Activated CD8-positive, alpha-beta T cell treated with anti-CD3 and anti-CD28 coated beads, Interleukin-2, amount 10 ng/mL, durations not matched to agents 7 days and 5 days (primary cell): ENCODE results near the gene RBMY1D. TPM values are rescaled to one million over a fixed set of nuclear protein-coding genes. Genes with fewer than 3 reads are reported as not detected.
"Not testable (repeated sequence)": the region's sequence is repeated elsewhere in the genome, so short reads cannot be mapped to it uniquely, and the experiment has no call there.

Source experiments
- ATAC-seq: fragments of 150-1000 bp; cut with Tn5 transposase; one replicate; pipeline ENCODE4 v1.10.0; 2021; ENCODE audit warnings: moderate library complexity
- CTCF ChIA-PET: fragments of 350-600 bp; sonication (Branson Sonifier 250); formaldehyde crosslinking; loops from one replicate; lab custom pipeline; 2021; ENCODE audit warnings: antibody characterized with exemption; lab: Charles Lee
- POLR2A ChIA-PET: fragments of 350-600 bp; sonication (Branson Sonifier 250); formaldehyde crosslinking; loops from one replicate; lab custom pipeline; 2021; ENCODE audit warnings: antibody characterized with exemption; lab: Charles Lee
- DNase-seq: peaks from one replicate; pipeline ENCODE4 v3.0.0-alpha.2; 2020
- H3K27ac Mint-ChIP-seq: one replicate; pipeline ENCODE4 v1.8.0; 2021; ENCODE audit warnings: mild to moderate bottlenecking, mixed read lengths
- H3K27me3 Mint-ChIP-seq: one replicate; pipeline ENCODE4 v1.8.0; 2021; ENCODE audit warnings: low read depth, mixed read lengths
- H3K36me3 Mint-ChIP-seq: one replicate; pipeline ENCODE4 v1.8.0; 2021; ENCODE audit warnings: low read depth, mixed read lengths
- H3K4me1 Mint-ChIP-seq: one replicate; pipeline ENCODE4 v1.8.0; 2021; ENCODE audit warnings: low read depth, mixed read lengths
- H3K4me3 Mint-ChIP-seq: one replicate; pipeline ENCODE4 v1.8.0; 2021; ENCODE audit warnings: mild to moderate bottlenecking, mixed read lengths
- H3K9me3 Mint-ChIP-seq: one replicate; pipeline ENCODE4 v1.8.0; 2022; ENCODE audit warnings: mixed read lengths; ENCODE audit not compliant: insufficient read depth
- total RNA-seq, 2 experiments: library from RNA; stranded (reverse); gene quantifications; one replicate each; pipeline ENCODE4 v1.2.3, GENCODE V29; 2021

RBMY1D gene
- not detected for total RNA-seq

DNA sequence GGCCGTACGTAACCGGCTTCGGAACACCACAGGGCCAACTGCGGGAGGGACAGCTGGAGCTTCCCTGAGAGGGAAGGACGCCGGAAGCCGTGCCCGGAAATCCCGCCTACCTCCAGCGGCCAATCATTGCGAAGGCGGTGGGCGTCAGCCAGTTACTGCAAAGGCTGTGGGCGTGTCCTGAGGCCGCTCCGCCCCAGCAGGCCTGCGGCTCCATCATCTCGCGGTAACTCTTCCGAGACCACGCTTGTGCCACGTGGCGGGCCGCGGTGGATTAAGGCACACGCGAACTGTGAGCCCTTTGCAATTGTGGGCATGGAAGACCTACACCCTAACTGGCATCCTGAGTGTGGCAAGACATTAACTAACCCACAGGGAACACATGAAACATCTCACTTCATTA lies at the start of gene RBMY1D:
RBMY1D (minus strand) TSS at position 101 of the 400 bp plus-strand sequence. CDS start 2,013 bp downstream, outside the sequence.
- H3K27me3 Mint-ChIP-seq, H3K36me3 Mint-ChIP-seq, DNase-seq, H3K4me3 Mint-ChIP-seq, H3K9me3 Mint-ChIP-seq, CTCF ChIA-PET, ATAC-seq, H3K27ac Mint-ChIP-seq, POLR2A ChIA-PET, H3K4me1 Mint-ChIP-seq: not testable (repeated sequence)

DNA sequence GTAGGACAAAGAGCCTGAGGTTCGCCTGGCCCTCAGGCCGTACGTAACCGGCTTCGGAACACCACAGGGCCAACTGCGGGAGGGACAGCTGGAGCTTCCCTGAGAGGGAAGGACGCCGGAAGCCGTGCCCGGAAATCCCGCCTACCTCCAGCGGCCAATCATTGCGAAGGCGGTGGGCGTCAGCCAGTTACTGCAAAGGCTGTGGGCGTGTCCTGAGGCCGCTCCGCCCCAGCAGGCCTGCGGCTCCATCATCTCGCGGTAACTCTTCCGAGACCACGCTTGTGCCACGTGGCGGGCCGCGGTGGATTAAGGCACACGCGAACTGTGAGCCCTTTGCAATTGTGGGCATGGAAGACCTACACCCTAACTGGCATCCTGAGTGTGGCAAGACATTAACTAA lies 23.6 kb upstream of the RBMY1D start, which contains the start of gene RBMY1E:
RBMY1E (minus strand) TSS at position 101 of the 400 bp plus-strand sequence. CDS start 1,978 bp downstream, outside the sequence.
- POLR2A ChIA-PET, H3K4me3 Mint-ChIP-seq, CTCF ChIA-PET, H3K9me3 Mint-ChIP-seq, H3K27ac Mint-ChIP-seq, DNase-seq, H3K27me3 Mint-ChIP-seq, H3K4me1 Mint-ChIP-seq, H3K36me3 Mint-ChIP-seq, ATAC-seq: not testable (repeated sequence)

DNA sequence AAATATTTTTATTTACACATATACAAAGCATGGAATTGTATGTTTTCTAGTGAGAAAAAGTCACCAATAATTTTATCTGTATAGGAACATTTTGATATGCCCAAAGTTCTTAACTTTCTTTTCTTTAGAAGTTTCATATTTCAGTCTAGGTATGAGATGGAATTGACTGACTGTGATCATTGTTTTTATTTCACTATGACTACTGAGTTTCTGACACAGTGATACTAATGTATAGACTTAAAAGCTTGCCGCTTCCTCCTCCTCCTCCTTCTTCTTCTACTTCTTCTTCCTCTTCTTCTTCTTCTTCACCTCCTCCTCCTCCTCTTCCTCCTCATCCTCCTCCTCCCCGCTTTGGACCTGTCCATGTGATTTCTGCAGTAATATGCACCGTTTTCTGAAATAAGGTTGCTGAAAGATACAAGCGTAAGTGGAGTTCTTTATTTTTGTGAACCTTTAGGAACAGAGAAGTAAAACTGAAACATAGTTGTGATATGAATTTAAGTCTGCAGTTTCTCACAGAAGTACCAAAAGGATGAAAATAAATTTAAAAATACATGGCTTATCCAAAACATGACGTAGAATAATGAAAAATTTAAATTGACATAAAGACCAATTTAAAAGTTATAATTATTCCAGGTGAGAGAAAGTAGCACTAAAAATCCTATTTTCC lies 24.8 kb downstream of the RBMY1D start:
- H3K4me1 Mint-ChIP-seq, ATAC-seq, DNase-seq, H3K27me3 Mint-ChIP-seq, H3K27ac Mint-ChIP-seq, H3K9me3 Mint-ChIP-seq, POLR2A ChIA-PET, CTCF ChIA-PET, H3K36me3 Mint-ChIP-seq, H3K4me3 Mint-ChIP-seq: not testable (repeated sequence)

GRCh38 chrY:21845481-21845880 lies 48.8 kb downstream of the RBMY1D start:
- ATAC-seq (no peak), DNase-seq (no peak)
- H3K4me3 Mint-ChIP-seq: no peak overlapping the region
- POLR2A ChIA-PET: no interaction called here
- H3K9me3 Mint-ChIP-seq: no peaks in the 10 kb centered on the region
- H3K27me3 Mint-ChIP-seq: no peaks in the 10 kb centered on the region
- no peaks in the 10 kb centered on the region for H3K4me1 Mint-ChIP-seq
- no peaks in the 10 kb centered on the region for H3K36me3 Mint-ChIP-seq
- no peak overlapping the region for H3K27ac Mint-ChIP-seq
- CTCF ChIA-PET: no interaction called here

GRCh38 chrY:21842090-21842489 lies 52.2 kb downstream of the RBMY1D start:
- no peaks in the 10 kb centered on the region for H3K4me1 Mint-ChIP-seq
- ChIA-PET POLR2A (no interaction called here), CTCF (no interaction called here)
- H3K4me3 Mint-ChIP-seq: no peak overlapping the region
- H3K9me3 Mint-ChIP-seq: no peaks in the 10 kb centered on the region
- DNase-seq: no peak
- H3K36me3 Mint-ChIP-seq: no peaks in the 10 kb centered on the region
- ATAC-seq: no peak
- H3K27me3 Mint-ChIP-seq: no peaks in the 10 kb centered on the region
- H3K27ac Mint-ChIP-seq: no peak overlapping the region

GRCh38 chrY:21839489-21839888 lies 54.8 kb downstream of the RBMY1D start:
- Mint-ChIP-seq H3K4me1 (no peaks in the 10 kb centered on the region), H3K27ac (no peak overlapping the region), H3K36me3 (no peaks in the 10 kb centered on the region), H3K27me3 (no peaks in the 10 kb centered on the region), H3K4me3 (no peak overlapping the region), H3K9me3 (no peaks in the 10 kb centered on the region)
- CTCF ChIA-PET: no interaction called here
- ATAC-seq: no peak
- DNase-seq: no peak
- POLR2A ChIA-PET: no interaction called here

DNA sequence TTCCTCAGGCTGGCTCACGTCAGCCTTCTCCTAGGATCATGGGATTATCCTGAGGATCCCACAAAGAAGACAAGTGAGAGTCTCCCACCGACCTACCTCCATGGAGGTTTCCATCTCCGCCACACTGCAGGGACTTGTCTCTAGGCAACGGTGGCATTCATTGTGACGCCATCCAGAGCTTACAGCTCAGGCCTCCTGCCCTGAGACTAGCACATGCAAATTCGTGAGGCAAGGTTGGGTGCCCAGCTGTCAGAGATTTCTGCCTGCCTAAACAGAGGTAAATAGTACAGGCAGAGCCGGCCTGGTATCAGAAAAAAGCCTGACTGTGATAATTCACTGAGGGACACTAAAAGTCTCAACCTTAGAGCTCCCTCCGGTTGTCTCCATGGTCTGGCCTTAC lies 58.0 kb downstream of the RBMY1D start:
- ChIA-PET CTCF (no interaction called here), POLR2A (no interaction called here)
- no peaks in the 10 kb centered on the region for H3K9me3 Mint-ChIP-seq
- H3K36me3 Mint-ChIP-seq: no peaks in the 10 kb centered on the region
- H3K4me3 Mint-ChIP-seq: no peak overlapping the region
- H3K27me3 Mint-ChIP-seq: no peaks in the 10 kb centered on the region
- ATAC-seq (no peak), DNase-seq (no peak)
- no peak overlapping the region for H3K27ac Mint-ChIP-seq
- H3K4me1 Mint-ChIP-seq: no peaks in the 10 kb centered on the region

DNA sequence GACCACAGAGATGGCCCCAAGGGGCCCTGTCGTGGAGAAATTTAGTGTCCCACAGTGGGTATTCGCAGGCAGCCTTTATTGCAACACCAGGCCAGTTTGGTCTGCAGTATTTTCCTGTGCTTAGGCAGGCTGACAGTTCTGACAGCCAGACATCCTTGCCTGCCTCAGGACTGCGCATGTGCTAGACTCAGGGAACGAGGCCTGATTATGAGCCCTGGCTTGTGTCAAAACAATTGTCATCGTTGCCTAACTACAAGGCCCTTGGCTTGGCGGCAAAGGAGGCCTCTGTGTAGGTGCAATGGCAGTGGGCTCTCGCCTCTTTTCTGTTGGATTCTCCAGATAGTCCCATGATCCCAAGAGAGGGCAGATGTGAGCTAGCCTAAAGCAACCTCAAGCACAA lies 59.3 kb downstream of the RBMY1D start:
- H3K27ac Mint-ChIP-seq: no peak overlapping the region
- H3K4me3 Mint-ChIP-seq: no peak overlapping the region
- H3K36me3 Mint-ChIP-seq: no peaks in the 10 kb centered on the region
- DNase-seq: no peak
- ChIA-PET POLR2A (no interaction called here), CTCF (no interaction called here)
- H3K27me3 Mint-ChIP-seq: no peaks in the 10 kb centered on the region
- ATAC-seq: no peak
- H3K4me1 Mint-ChIP-seq: no peaks in the 10 kb centered on the region
- no peaks in the 10 kb centered on the region for H3K9me3 Mint-ChIP-seq

Other genes starting within 250 kb of the RBMY1D start
- not detected for gene RBMY1E, start 23.5 kb upstream of the RBMY1D start, total RNA-seq